Mononuclear cell (primary cell): Measurements from ENCODE around the gene ANKRD55. TPM values are rescaled to one million over a fixed set of nuclear protein-coding genes. Genes with fewer than 3 reads are reported as not detected.

Experiments used
- H3K27me3 ChIP-seq: 2 replicates; pipeline ENCODE4 v1.6.0; 2011; ENCODE audit warnings: low read length, control low read depth; ENCODE audit not compliant: insufficient read depth
- H3K4me1 ChIP-seq: 2 replicates; pipeline ENCODE4 v1.5.1; 2011; ENCODE audit warnings: mild to moderate bottlenecking, low read length, control low read depth; ENCODE audit not compliant: insufficient read depth
- H3K4me3 ChIP-seq: 2 replicates; pipeline ENCODE4 v1.5.1; 2011; ENCODE audit warnings: mild to moderate bottlenecking, low read length, moderate library complexity
- H3K9me3 ChIP-seq: 2 replicates; pipeline ENCODE4 v1.5.1; 2011; ENCODE audit warnings: low read depth, mild to moderate bottlenecking, control low read depth, low read length
- total RNA-seq: library from RNA; depleted of rRNA; stranded (reverse); fragments of >200 nt; gene quantifications from one replicate; pipeline ENCODE4 v1.2.3, GENCODE V29; 2012

Gene ANKRD55
- total RNA-seq, 1 donor, result 8.6 TPM

DNA sequence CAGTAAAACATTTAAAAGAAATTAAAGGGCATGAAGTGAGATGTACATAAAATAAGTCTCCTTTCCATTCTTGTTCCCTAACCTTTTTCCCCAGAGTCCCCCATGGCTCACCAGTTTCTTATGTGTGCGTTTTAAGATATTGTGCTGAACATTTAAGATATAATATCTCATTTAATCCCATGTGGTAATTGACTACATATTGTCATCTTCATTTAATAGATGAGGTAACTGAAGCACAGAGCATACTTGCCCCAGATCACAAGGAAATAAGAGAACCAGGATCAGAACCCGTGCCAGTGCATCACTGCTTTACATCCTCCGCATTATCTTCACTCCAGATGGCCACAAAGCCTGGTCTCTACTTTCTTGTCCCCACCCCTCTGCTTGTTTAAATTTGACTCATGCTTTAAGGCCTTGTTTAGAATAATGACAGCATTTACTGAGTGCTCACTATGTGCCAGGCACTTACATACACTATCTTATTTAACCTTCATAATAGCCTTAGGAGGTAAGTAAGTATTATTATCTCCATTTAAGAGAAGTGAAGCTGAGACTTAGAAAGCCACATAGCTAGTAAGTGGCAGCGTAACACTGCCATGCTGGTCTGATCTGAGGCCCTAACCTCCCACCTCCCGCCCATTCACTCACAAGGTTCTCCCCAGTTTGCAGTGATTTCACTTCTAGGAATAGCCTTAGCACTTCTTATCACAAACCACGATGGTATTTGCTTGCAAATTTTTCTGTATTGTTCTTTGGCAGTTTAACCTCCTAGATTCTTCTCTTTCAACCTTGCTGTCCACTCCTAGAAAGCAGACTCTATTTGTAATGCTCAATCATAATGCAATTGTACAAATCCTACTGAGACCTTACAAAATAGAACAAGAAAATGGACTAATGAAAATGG is 160.0 kb downstream of the ANKRD55 start:
- Histone ChIP-seq H3K4me1 (peaks cover 43% of the 10 kb centered on the region), H3K9me3 (no peaks in the 10 kb centered on the region), H3K4me3 (no peak overlapping the region), H3K27me3 (no peaks in the 10 kb centered on the region)

DNA sequence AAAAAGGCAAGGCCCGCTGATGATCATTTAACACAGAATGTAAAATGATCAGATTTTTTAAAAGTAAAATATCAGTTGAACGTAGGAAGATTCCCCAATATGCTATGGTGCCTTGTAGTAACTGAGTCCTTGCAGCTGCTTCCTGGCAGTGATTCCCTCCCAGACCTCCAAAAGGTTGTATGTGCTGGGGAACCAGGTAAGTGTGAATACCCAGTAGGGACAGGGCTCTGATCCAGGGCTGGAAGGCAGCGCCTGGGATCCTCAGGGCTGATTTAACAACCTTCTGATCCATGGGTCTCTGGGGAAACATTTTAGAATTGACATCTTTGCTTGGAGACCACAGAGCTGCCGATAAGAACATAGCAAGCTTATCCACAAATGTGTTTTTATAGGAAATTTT is 161.7 kb downstream of the ANKRD55 start:
- no peaks in the 10 kb centered on the region for H3K9me3 ChIP-seq
- peaks cover 41% of the 10 kb centered on the region for H3K4me1 ChIP-seq
- H3K27me3 ChIP-seq, result no peaks in the 10 kb centered on the region
- H3K4me3 ChIP-seq, result no peak overlapping the region

GRCh38 chr5:56070851-56071465 is 162.2 kb downstream of the ANKRD55 start:
- Histone ChIP-seq H3K4me3 (no peak overlapping the region), H3K27me3 (no peaks in the 10 kb centered on the region), H3K9me3 (no peaks in the 10 kb centered on the region), H3K4me1 (peaks cover 41% of the 10 kb centered on the region)

- peaks cover 41% of the 10 kb centered on the region for H3K4me1 ChIP-seq
- H3K4me3 ChIP-seq, result no peak overlapping the region
- H3K9me3 ChIP-seq, result no peaks in the 10 kb centered on the region
- no peaks in the 10 kb centered on the region for H3K27me3 ChIP-seq
Measured at GRCh38 chr5:56069652-56070226, 163.4 kb downstream of the ANKRD55 start.

- Histone ChIP-seq H3K4me1 (peaks cover 35% of the 10 kb centered on the region), H3K4me3 (no peak overlapping the region), H3K27me3 (no peaks in the 10 kb centered on the region), H3K9me3 (no peaks in the 10 kb centered on the region)
Measured at GRCh38 chr5:56066931-56067450, 166.1 kb downstream of the ANKRD55 start.

DNA sequence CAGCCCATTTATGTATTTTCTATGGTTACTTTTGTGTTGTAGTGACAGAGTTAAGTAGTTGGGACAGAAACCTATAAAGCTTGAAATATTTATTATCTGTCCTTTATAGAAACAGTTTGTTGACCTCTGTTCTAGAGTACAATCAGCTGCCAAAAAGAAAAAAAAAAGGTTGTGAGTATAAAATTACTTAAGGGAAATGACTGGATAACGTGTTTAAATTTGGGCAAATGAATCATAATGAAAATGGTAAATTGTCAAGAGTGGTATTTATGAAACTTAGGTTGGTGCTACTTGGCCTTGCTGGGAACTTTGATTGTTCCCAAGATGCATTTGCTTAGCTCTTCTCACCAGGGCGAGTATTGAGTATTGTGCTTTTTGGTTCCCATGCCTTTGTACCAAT is 168.1 kb downstream of the ANKRD55 start:
- H3K4me3 ChIP-seq, result no peak overlapping the region
- H3K27me3 ChIP-seq, result no peaks in the 10 kb centered on the region
- H3K4me1 ChIP-seq, result peaks cover 18% of the 10 kb centered on the region
- no peaks in the 10 kb centered on the region for H3K9me3 ChIP-seq

DNA sequence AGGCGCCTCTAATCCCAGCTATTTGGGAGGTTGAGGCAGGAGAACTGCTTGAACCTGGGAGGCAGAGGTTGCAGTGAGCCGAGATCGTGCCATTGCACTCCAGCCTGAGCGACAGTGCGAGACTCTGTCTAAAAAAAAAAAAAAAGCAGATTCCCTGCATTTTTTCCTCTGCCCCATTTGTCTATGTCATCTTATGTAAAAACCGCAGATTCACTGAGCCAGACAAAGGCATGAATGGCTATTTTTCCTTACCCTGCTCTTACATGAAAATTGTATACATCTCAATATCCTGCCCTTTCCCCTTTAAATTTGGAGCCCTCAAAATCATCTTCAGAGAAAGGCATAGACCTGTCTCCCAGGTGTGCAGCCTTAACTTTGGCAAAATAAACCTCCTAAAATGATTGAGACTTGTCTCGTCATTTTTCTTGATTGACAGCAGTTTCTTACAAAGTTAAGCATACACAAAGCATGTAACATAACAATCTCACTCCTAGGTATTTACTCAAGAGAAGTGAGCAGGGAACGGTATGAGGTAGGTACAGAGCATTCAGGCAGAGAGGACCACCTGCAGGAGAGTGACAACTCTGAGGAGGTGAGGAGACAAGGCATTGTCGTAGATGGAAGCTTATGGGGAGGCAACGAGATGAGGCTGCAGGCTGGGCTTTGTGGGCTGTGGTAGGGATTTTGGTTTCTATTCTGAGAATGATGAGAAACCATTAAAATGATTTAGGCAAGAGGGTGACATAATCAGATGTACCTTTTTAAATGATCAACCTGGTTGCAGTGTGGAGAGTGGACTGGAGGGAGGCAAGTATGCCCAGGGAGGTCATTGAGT is 172.6 kb downstream of the ANKRD55 start:
- no peaks in the 10 kb centered on the region for H3K9me3 ChIP-seq
- H3K4me1 ChIP-seq, result peaks cover 33% of the 10 kb centered on the region
- H3K4me3 ChIP-seq, result no peak overlapping the region
- H3K27me3 ChIP-seq, result no peaks in the 10 kb centered on the region

GRCh38 chr5:56059854-56060253 is 173.3 kb downstream of the ANKRD55 start:
- H3K27me3 ChIP-seq, result no peaks in the 10 kb centered on the region
- no peak overlapping the region for H3K4me3 ChIP-seq
- H3K9me3 ChIP-seq, result no peaks in the 10 kb centered on the region
- peaks cover 35% of the 10 kb centered on the region for H3K4me1 ChIP-seq

GRCh38 chr5:56056875-56057274 is 176.3 kb downstream of the ANKRD55 start:
- Histone ChIP-seq H3K4me1 (peaks cover 43% of the 10 kb centered on the region), H3K9me3 (no peaks in the 10 kb centered on the region), H3K4me3 (no peak overlapping the region), H3K27me3 (no peaks in the 10 kb centered on the region)

GRCh38 chr5:56055859-56056258 is 177.3 kb downstream of the ANKRD55 start:
- Histone ChIP-seq H3K4me1 (peaks cover 49% of the 10 kb centered on the region), H3K9me3 (no peaks in the 10 kb centered on the region), H3K4me3 (no peak overlapping the region), H3K27me3 (no peaks in the 10 kb centered on the region)

GRCh38 chr5:56055287-56055686 is 177.8 kb downstream of the ANKRD55 start:
- Histone ChIP-seq H3K4me3 (no peak overlapping the region), H3K4me1 (peaks cover 54% of the 10 kb centered on the region)

GRCh38 chr5:56054666-56055065 is 178.5 kb downstream of the ANKRD55 start:
- Histone ChIP-seq H3K4me3 (no peak overlapping the region), H3K9me3 (no peaks in the 10 kb centered on the region), H3K27me3 (no peaks in the 10 kb centered on the region), H3K4me1 (peaks cover 55% of the 10 kb centered on the region)

More at GRCh38 chr5:56055287-56055686, 177.8 kb downstream of the ANKRD55 start:
- no peaks in the 10 kb centered on the region for H3K27me3 ChIP-seq
- no peaks in the 10 kb centered on the region for H3K9me3 ChIP-seq

DNA sequence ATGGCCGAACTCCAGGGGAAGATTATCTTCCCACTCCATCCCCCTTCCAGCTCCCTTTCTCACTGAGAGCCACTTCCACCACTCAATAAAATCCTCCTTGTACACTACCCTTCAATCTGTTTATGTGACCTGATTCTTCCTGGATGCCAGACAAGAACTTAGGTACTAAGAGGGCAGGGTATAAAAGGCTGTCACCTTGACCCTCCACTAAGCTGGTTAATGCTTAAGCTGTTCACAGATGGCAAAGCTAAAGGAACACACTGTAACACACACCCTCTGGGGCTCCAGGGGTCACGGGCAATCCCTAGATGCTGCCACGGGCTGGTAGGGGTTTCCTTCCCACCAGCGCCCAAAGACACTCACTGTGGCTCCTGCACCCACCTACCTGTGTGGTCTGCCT is 179.8 kb downstream of the ANKRD55 start:
- H3K4me3 ChIP-seq, result no peak overlapping the region
- no peaks in the 10 kb centered on the region for H3K27me3 ChIP-seq
- H3K4me1 ChIP-seq, result peaks cover 56% of the 10 kb centered on the region
- no peaks in the 10 kb centered on the region for H3K9me3 ChIP-seq

- Histone ChIP-seq H3K27me3 (no peaks in the 10 kb centered on the region), H3K4me1 (peaks cover 50% of the 10 kb centered on the region), H3K9me3 (no peaks in the 10 kb centered on the region), H3K4me3 (no peak overlapping the region)
Measured at GRCh38 chr5:56052735-56053134, 180.4 kb downstream of the ANKRD55 start.
